ENCODE data around the gene KNG1. TPM values are rescaled to one million over a fixed set of nuclear protein-coding genes. Genes with fewer than 3 reads are reported as not detected.

KNG1 gene
- total and polyA plus RNA-seq, 7 donors = 0.16 to 0.26 TPM; not detected in 5

DNA sequence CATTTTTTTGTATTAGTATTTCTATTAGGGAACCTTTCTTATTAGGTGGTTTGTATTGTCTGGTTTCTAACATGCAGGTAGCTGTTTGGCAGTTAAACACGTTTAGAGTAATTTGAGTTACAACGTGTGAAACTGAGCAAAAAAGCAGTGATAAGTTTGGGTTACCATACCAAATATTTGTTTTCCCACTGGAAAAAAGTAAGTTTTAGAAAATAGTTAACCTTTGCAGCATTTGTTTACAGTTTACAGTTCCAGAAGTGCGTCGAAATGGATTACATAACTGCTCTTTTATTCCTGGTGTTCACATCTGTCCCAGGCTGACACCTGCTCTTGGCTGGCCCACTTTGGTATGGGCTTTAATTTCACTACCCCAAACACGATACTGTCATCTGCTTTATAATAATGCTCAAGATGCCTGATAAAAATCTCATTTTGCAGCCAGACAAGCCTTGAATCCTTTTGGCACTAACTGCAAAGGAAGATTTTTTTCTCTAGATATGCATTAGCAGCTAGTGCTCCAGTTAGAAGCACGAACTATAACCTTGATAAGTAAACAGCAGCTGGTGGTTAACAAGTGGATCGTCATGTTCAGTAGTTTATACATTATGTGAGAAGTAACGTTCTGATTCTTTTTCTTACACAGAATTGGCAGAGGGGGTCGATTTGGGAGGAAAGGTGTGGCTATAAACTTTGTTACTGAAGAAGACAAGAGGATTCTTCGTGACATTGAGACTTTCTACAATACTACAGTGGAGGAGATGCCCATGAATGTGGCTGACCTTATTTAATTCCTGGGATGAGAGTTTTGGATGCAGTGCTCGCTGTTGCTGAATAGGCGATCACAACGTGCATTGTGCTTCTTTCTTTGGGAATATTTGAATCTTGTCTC lies 71.6 kb downstream of the KNG1 start:
- TF ChIP-seq, protein P1, sequence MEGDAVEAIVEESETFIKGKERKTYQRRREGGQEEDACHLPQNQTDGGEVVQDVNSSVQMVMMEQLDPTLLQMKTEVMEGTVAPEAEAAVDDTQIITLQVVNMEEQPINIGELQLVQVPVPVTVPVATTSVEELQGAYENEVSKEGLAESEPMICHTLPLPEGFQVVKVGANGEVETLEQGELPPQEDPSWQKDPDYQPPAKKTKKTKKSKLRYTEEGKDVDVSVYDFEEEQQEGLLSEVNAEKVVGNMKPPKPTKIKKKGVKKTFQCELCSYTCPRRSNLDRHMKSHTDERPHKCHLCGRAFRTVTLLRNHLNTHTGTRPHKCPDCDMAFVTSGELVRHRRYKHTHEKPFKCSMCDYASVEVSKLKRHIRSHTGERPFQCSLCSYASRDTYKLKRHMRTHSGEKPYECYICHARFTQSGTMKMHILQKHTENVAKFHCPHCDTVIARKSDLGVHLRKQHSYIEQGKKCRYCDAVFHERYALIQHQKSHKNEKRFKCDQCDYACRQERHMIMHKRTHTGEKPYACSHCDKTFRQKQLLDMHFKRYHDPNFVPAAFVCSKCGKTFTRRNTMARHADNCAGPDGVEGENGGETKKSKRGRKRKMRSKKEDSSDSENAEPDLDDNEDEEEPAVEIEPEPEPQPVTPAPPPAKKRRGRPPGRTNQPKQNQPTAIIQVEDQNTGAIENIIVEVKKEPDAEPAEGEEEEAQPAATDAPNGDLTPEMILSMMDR (IDR thresholded peaks at IDR 0.05) = no peak
- no peaks in the 10 kb centered on the region for H3K27me3 ChIP-seq (ENCODE audit: insufficient read depth in 3 of 3, low read length in 2 of 3)
- H3K4me1 ChIP-seq = peaks cover 45% of the 10 kb centered on the region
- H3K27ac ChIP-seq = no peak overlapping the region
- 42 to 48% (median 45%) methylated on average over 13 of the region's 13 CpGs for WGBS, 3 donors
- ATAC-seq (no peak), DNase-seq (no peak)
- H3K9me3 ChIP-seq = no peaks in the 10 kb centered on the region
- H3K36me3 ChIP-seq (ENCODE audit: insufficient read depth in 1 of 2, low read depth in 1 of 2) = peaks cover 26 to 79% of the 10 kb centered on the region in 2 donors
- intact Hi-C loops (cut with DNase I) = no loop called here
- peak overlapping the region; percentile 1 for H3K4me3 ChIP-seq

DNA sequence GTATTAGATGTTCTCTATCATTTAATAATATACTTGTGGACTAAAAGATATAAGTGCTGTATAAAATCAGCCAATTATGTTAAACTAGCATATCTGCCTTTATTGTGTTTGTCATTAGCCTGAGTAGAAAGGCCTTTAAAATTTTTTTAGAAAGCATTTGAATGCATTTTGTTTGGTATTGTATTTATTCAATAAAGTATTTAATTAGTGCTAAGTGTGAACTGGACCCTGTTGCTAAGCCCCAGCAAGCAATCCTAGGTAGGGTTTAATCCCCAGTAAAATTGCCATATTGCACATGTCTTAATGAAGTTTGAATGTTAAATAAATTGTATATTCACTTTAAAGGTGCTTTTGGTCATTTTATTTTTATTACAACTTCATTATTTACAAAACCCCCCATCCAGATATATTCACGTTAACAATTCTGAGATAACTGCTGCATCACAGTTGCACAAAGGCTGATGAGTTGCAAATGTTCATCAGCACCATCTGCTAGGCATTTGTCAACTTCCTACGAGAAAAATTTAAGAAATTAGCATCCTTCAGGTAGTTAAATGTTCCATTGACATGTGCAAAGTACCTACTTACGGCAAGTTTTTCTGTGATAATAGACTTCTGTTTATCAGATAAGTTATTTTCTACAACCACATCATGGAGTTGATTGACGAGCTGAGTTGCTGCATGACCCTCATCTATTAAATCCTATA lies 72.5 kb downstream of the KNG1 start:
- WGBS, 3 donors = 60 to 78% (median 62%) methylated on average over 4 of the region's 4 CpGs
- TF ChIP-seq, protein P1 (IDR thresholded peaks at IDR 0.05) = no peak
- H3K9me3 ChIP-seq = no peaks in the 10 kb centered on the region
- intact Hi-C loops (cut with DNase I) = no loop called here
- H3K27me3 ChIP-seq (ENCODE audit: insufficient read depth in 3 of 3, low read length in 2 of 3) = no peaks in the 10 kb centered on the region
- H3K36me3 ChIP-seq (ENCODE audit: insufficient read depth in 1 of 2, low read depth in 1 of 2) = peaks cover 31 to 72% of the 10 kb centered on the region in 2 donors
- ATAC-seq (no peak), DNase-seq (no peak)
- H3K4me1 ChIP-seq = peaks cover 45% of the 10 kb centered on the region
- H3K27ac ChIP-seq = no peak overlapping the region
- no peak overlapping the region for H3K4me3 ChIP-seq

GRCh38 chr3:186790261-186790981 lies 73.3 kb downstream of the KNG1 start:
- no peak for DNase-seq
- H3K9me3 ChIP-seq = no peaks in the 10 kb centered on the region
- H3K4me3 ChIP-seq = no peak overlapping the region
- H3K27ac ChIP-seq = no peak overlapping the region
- ATAC-seq = peak; percentile 33 to 45 (median 42)
- WGBS, 3 donors = 54 to 65% (median 59%) methylated on average over 8 of the region's 8 CpGs
- H3K36me3 ChIP-seq (ENCODE audit: insufficient read depth in 1 of 2, low read depth in 1 of 2) = peaks cover 28 to 65% of the 10 kb centered on the region in 2 donors
- TF ChIP-seq, protein P1 (IDR thresholded peaks at IDR 0.05) = no peak
- no peaks in the 10 kb centered on the region for H3K27me3 ChIP-seq (ENCODE audit: insufficient read depth in 3 of 3, low read length in 2 of 3)
- peaks cover 39% of the 10 kb centered on the region for H3K4me1 ChIP-seq
- intact Hi-C loops (cut with DNase I) = no loop called here

Other genes starting within 250 kb of the KNG1 start
- gene CRYGS, start 173.0 kb upstream of the KNG1 start, total RNA-seq = under 1 TPM; 0.37 to 0.75 (median 0.55) TPM
- 1 to 10 TPM in 1 of 3 donors, under 1 TPM in 2; 0.30 to 1.0 (median 0.65) TPM for gene CRYGS, start 173.0 kb upstream of the KNG1 start, polyA plus RNA-seq
- gene TBCCD1, start 150.0 kb upstream of the KNG1 start, total RNA-seq = 1 to 10 TPM; 4.9 to 7.8 (median 6.4) TPM
- gene TBCCD1, start 150.0 kb upstream of the KNG1 start, polyA plus RNA-seq = 10 to 100 TPM in 1 of 3 donors, 1 to 10 TPM in 2; 4.6 to 10.8 (median 7.6) TPM
- 10 to 100 TPM; 10.3 to 24.2 (median 17.4) TPM for gene DNAJB11, start 146.6 kb upstream of the KNG1 start, total RNA-seq
- gene DNAJB11, start 146.6 kb upstream of the KNG1 start, polyA plus RNA-seq = 10 to 100 TPM; 35.4 to 49.2 (median 47.3) TPM
- gene AHSG, start 104.3 kb upstream of the KNG1 start, total RNA-seq = not detected
- gene AHSG, start 104.3 kb upstream of the KNG1 start, polyA plus RNA-seq = not detected
- not detected for gene FETUB, start 77.0 kb upstream of the KNG1 start, total RNA-seq
- gene FETUB, start 77.0 kb upstream of the KNG1 start, polyA plus RNA-seq = not detected
- not detected for gene HRG, start 51.3 kb upstream of the KNG1 start, total RNA-seq
- gene HRG, start 51.3 kb upstream of the KNG1 start, polyA plus RNA-seq = not detected
- 100 to 1,000 TPM; 541 to 778 (median 587) TPM for gene EIF4A2, start 66.2 kb downstream of the KNG1 start, total RNA-seq
- gene EIF4A2, start 66.2 kb downstream of the KNG1 start, polyA plus RNA-seq = 100 to 1,000 TPM; 397 to 570 (median 513) TPM
- 1 to 10 TPM; 3.4 to 8.1 (median 6.0) TPM for gene RFC4, start 89.1 kb downstream of the KNG1 start, total RNA-seq
- 10 to 100 TPM; 10.3 to 20.6 (median 17.2) TPM for gene RFC4, start 89.1 kb downstream of the KNG1 start, polyA plus RNA-seq
- 1 to 10 TPM in 2 of 4 donors, under 1 TPM in 2; 0.58 to 3.7 (median 1.4) TPM for gene ADIPOQ, start 125.4 kb downstream of the KNG1 start, total RNA-seq
- 1 to 10 TPM; 1.3 to 9.3 (median 2.3) TPM for gene ADIPOQ, start 125.4 kb downstream of the KNG1 start, polyA plus RNA-seq
- 10 to 100 TPM; 11.5 to 25.0 (median 20.5) TPM for gene ST6GAL1, start 213.2 kb downstream of the KNG1 start, total RNA-seq
- 10 to 100 TPM in 1 of 3 donors, 1 to 10 TPM in 2; 4.2 to 15.3 (median 9.2) TPM for gene ST6GAL1, start 213.2 kb downstream of the KNG1 start, polyA plus RNA-seq

Data from psoas muscle (tissue), 8 donors.